Sigmoid colon (tissue), 7 donors: ENCODE results near the gene BST2. TPM values are rescaled to one million over a fixed set of nuclear protein-coding genes. Genes with fewer than 3 reads are reported as not detected.

Experiments
- DNase-seq: peaks from one replicate; pipeline ENCODE4 v3.0.0-alpha.2; 2019
- H3K27ac ChIP-seq, 4 donors: fragments of 200-600 bp; sonication (generic); one replicate each; pipeline ENCODE4 v1.5.1; 2016 to 2019; ENCODE audit warnings: mild to moderate bottlenecking in 1 of 4
- H3K27me3 ChIP-seq, 3 donors: fragments of 200-600 bp; sonication (generic); one replicate each; pipeline ENCODE4 v1.5.1; 2019; ENCODE audit warnings: mild to moderate bottlenecking in 1 of 3
- H3K36me3 ChIP-seq, 4 donors: fragments of 200-600 bp; sonication (generic); one replicate each; pipeline ENCODE4 v1.5.1; 2016 to 2019
- H3K4me1 ChIP-seq, 4 donors: fragments of 200-600 bp; sonication (generic); one replicate each; pipeline ENCODE4 v1.5.1; 2017 to 2019
- H3K4me3 ChIP-seq, 4 donors: fragments of 200-600 bp; sonication (generic); one replicate each; pipeline ENCODE4 v1.5.1; 2017 to 2019; ENCODE audit warnings: mild to moderate bottlenecking in 2 of 4, moderate library complexity in 1 of 4
- H3K9me3 ChIP-seq, 4 donors: fragments of 200-600 bp in 3 of 4; sonication (generic) in 3 of 4; one replicate each; pipeline versions ENCODE4 v1.5.1 to v1.6.1; 2013 to 2019
- CTCF ChIP-seq, 4 experiments: fragments of 450-650 bp in 3 of 4; fragments of 200-600 bp in 1 of 4; IDR thresholded peaks; one replicate each; pipeline ENCODE4 v1.5.1; 2016 to 2019; ENCODE audit warnings: antibody characterized with exemption in 4 of 4, mild to moderate bottlenecking in 3 of 4, moderate library complexity in 2 of 4
- EP300 ChIP-seq, 4 donors: sonication (generic); formaldehyde crosslinking; IDR thresholded peaks; one replicate each; pipeline ENCODE4 v1.6.1; 2017; ENCODE audit warnings: antibody characterized with exemption in 4 of 4
- POLR2A ChIP-seq, 2 donors: fragments of 450-650 bp; IDR thresholded peaks; one replicate each; pipeline ENCODE4 v1.6.1; 2016; ENCODE audit warnings: antibody characterized with exemption in 2 of 2, mild to moderate bottlenecking in 2 of 2, moderate library complexity in 2 of 2
- POLR2AphosphoS5 ChIP-seq, 4 donors: sonication (generic); formaldehyde crosslinking; IDR thresholded peaks; one replicate each; pipeline ENCODE4 v1.6.1; 2017; ENCODE audit warnings: antibody characterized with exemption in 4 of 4
- WGBS, 2 donors: extraction: QIAGEN DNeasy Blood & Tissue Kit; methylation state at CpG; one replicate each; pipeline ENCODE4 v1.1.7; 2013; 5-methylcytosine and 5-hydroxymethylcytosine counted together
- intact Hi-C: fragments of 100-400 bp; cut with DNase I; formaldehyde crosslinking; loops from one replicate; pipeline ENCODE4 v1.15.1; 2023
- polyA plus RNA-seq, 3 donors: library from polyadenylated mRNA; stranded (reverse); fragments of 200-250 nt; gene quantifications; one replicate each; pipeline ENCODE4 v1.2.3, GENCODE V29; 2013
- total RNA-seq, 4 donors: library from RNA; depleted of rRNA; stranded (reverse); fragments of >200 nt; gene quantifications; one replicate each; pipeline ENCODE4 v1.1.0, GENCODE V29; 2016
- donor health status: healthy with polysubstance abuse.
- donor health status: Bipolar disorder and iron deficiency.
- donor health status: healthy.

Gene BST2
- total and polyA plus RNA-seq, 7 donors = 37.8 to 127 (median 101) TPM

DNA sequence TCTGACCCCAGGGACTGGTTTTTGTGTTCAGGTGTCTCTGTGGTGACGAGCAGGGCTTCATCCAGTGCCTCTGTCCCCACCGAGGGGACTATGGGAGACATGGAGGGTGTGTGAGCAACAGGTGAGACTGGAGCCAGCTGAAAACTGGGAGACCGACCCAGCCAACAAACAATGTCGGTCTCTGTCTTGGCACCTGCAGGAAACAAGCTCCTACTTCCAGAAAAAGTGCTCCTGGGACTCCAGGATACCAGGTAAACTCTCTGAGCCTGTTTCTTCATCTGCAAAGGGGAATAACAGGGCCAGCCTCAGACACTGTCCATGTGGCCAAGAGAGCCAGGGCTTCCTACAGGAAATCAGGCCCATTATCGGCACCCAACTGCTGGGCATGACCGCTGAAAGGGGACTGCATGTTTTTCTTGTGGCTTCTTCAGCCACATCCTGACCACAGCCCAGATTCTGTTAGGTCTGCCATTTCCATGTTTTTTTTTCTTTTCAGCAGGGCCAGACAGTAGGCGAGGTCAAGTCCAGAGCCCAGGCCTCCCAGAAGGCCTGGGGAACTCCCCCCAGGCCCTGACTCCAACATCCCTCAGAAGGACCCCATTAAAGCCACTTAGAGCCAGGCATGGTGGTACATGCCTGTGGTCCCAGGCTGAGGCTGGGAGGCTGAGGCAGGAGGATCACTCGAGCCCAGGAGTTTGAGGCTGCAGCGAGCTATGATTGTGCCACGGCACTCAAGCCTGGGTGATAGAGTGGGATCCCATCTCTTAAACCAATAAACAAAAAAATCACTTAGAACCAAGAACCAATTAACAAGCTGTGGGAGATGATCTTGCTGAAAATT, 836 bp upstream of the BST2 start:
- H3K36me3 ChIP-seq = peaks cover 0 to 10% (median 0%) of the 10 kb centered on the region in 4 donors
- intact Hi-C loops = no loop called here
- no peaks in the 10 kb centered on the region for H3K9me3 ChIP-seq
- no peaks in the 10 kb centered on the region for H3K27me3 ChIP-seq
- peaks cover 0 to 50% (median 29%) of the 10 kb centered on the region in 4 donors for H3K4me1 ChIP-seq
- 46 to 71% methylated on average over 10 of the region's 10 CpGs for WGBS, 2 donors
- H3K4me3 ChIP-seq = peak overlapping the region in 3 of 4 donors; percentile 40 to 50 (median 48)
- TF ChIP-seq POLR2AphosphoS5 (IDR thresholded peaks at IDR 0.05) = no peak
- TF ChIP-seq POLR2A (IDR thresholded peaks at IDR 0.05) = no peak
- TF ChIP-seq CTCF (IDR thresholded peaks at IDR 0.05) = no peak
- no peak for TF ChIP-seq EP300 (IDR thresholded peaks at IDR 0.05)
- DNase-seq = no peak
- peak overlapping the region; percentile 70 to 84 (median 75) for H3K27ac ChIP-seq

GRCh38 chr19:17404621-17405249, 695 bp downstream of the BST2 start:
- H3K9me3 ChIP-seq = no peaks in the 10 kb centered on the region
- 62 to 78% methylated on average over 7 of the region's 7 CpGs for WGBS, 2 donors
- peaks cover 0 to 16% (median 0%) of the 10 kb centered on the region in 4 donors for H3K36me3 ChIP-seq
- H3K4me1 ChIP-seq = peaks cover 0 to 50% (median 29%) of the 10 kb centered on the region in 4 donors
- peak overlapping the region; percentile 70 to 84 (median 75) for H3K27ac ChIP-seq
- no peak for TF ChIP-seq EP300 (IDR thresholded peaks at IDR 0.05)
- no peak for TF ChIP-seq POLR2AphosphoS5 (IDR thresholded peaks at IDR 0.05)
- TF ChIP-seq CTCF (IDR thresholded peaks at IDR 0.05) = no peak
- no peak for TF ChIP-seq POLR2A (IDR thresholded peaks at IDR 0.05)
- H3K4me3 ChIP-seq = peak overlapping the region; percentile 16 to 50 (median 44)
- DNase-seq = no peak
- intact Hi-C loops = no loop called here
- H3K27me3 ChIP-seq = no peaks in the 10 kb centered on the region

GRCh38 chr19:17404015-17404414, 1.4 kb downstream of the BST2 start:
- no peak for DNase-seq
- TF ChIP-seq EP300 (IDR thresholded peaks at IDR 0.05) (no peak), CTCF (IDR thresholded peaks at IDR 0.05) (no peak), POLR2AphosphoS5 (IDR thresholded peaks at IDR 0.05) (no peak), POLR2A (IDR thresholded peaks at IDR 0.05) (no peak)
- WGBS, 2 donors = 66 to 88% methylated on average over 6 of the region's 6 CpGs
- Histone ChIP-seq H3K4me1 (peaks cover 0 to 50% (median 29%) of the 10 kb centered on the region in 4 donors), H3K36me3 (peaks cover 0 to 18% (median 0%) of the 10 kb centered on the region in 4 donors), H3K9me3 (no peaks in the 10 kb centered on the region), H3K27me3 (no peaks in the 10 kb centered on the region), H3K4me3 (peak overlapping the region in 3 of 4 donors; percentile 40 to 50 (median 48)), H3K27ac (peak overlapping the region in 3 of 4 donors; percentile 72 to 84 (median 78))
- intact Hi-C loops = no loop called here

DNA sequence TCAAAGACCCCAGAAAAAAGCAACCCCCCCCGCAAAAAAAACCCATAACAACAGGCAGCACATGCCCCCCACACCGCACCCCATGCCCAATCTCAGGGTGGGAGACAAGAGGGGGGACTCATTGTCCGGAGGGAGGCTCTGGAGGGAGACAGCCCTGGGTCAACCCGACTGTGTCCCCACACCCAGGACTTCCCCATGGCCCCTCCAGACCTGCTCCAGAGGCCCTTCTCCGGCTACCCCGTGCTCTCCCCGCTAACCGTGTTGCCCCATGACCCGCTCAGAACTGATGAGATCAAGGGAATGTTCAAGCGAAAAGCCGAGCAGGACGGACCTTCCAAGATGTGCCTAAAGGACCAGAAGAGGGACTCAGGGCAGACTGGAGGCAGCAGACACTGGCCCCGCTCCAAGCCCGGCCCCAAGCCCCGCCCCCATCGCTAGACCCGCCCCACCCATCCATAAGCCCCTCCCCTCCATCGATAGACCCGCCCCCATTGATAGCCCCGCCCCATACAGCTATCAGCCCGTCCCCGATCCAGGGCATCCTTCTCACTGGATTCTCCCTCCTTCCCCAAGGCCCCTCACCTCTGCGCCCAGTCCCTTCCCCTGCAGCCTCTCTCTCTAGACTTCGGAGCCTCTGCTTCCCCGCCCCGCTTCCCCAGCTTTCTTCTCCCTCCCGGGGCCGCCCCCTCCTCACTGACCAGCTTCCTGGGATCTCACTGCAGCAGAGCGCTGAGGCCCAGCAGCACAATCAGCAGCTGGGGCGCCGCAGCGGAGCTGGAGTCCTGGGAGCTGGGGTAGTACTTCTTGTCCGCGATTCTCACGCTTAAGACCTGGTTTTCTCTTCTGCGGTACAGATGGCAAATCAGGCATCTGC, 2.2 kb downstream of the BST2 start:
- WGBS, 2 donors = 55 to 60% methylated on average over 35 of the region's 36 CpGs
- peaks cover 0 to 18% (median 0%) of the 10 kb centered on the region in 4 donors for H3K36me3 ChIP-seq
- peak overlapping the region in 3 of 4 donors; percentile 40 to 50 (median 48) for H3K4me3 ChIP-seq
- H3K27ac ChIP-seq = peak overlapping the region in 3 of 4 donors; percentile 72 to 84 (median 78)
- no peaks in the 10 kb centered on the region for H3K9me3 ChIP-seq
- DNase-seq = no peak
- H3K4me1 ChIP-seq = peaks cover 0 to 50% (median 29%) of the 10 kb centered on the region in 4 donors
- TF ChIP-seq POLR2A (IDR thresholded peaks at IDR 0.05) = no peak
- intact Hi-C loops = no loop called here
- H3K27me3 ChIP-seq = no peaks in the 10 kb centered on the region
